GM18508 (cell line): ENCODE data around the gene PGPEP1.

ENCODE experiments used
- ATAC-seq: cut with Tn5 transposase; IDR thresholded peaks from one replicate; pipeline ENCODE4 v1.9.1; 2021; ENCODE audit warnings: moderate number of reproducible peaks; ENCODE audit not compliant: insufficient read depth, unreplicated experiment

PGPEP1 gene

GRCh38 chr19:18340190-18340989, at the start of gene PGPEP1:
Gene PGPEP1, plus strand, starts transcription at chr19:18340598. Its CDS starts 84 bp downstream, at chr19:18340682.
- no peak for ATAC-seq

GRCh38 chr19:18291019-18291524, 49.3 kb upstream of the PGPEP1 start:
- no peak for ATAC-seq

- no peak for ATAC-seq
These were observed 48.6 kb upstream of the PGPEP1 start for GRCh38 chr19:18291590-18292461.

GRCh38 chr19:18292462-18292809, 48.0 kb upstream of the PGPEP1 start:
- ATAC-seq: no peak

- ATAC-seq: no peak
These were observed 47.4 kb upstream of the PGPEP1 start for GRCh38 chr19:18292810-18293641.

GRCh38 chr19:18293642-18294466, 46.5 kb upstream of the PGPEP1 start:
- no peak for ATAC-seq

- no peak for ATAC-seq
These were observed 45.9 kb upstream of the PGPEP1 start for GRCh38 chr19:18294467-18294864.

GRCh38 chr19:18295034-18295451, 45.4 kb upstream of the PGPEP1 start:
- ATAC-seq: no peak

- no peak for ATAC-seq
These were observed 43.1 kb upstream of the PGPEP1 start for GRCh38 chr19:18297308-18297707.

- ATAC-seq: no peak
These were observed 41.8 kb upstream of the PGPEP1 start for GRCh38 chr19:18298601-18299000.

- ATAC-seq: no peak
These were observed 40.7 kb upstream of the PGPEP1 start for GRCh38 chr19:18299654-18300053.

- ATAC-seq: no peak
These were observed 39.3 kb upstream of the PGPEP1 start for GRCh38 chr19:18300930-18301717.

- no peak for ATAC-seq
These were observed 38.7 kb upstream of the PGPEP1 start for GRCh38 chr19:18301718-18302111.

GRCh38 chr19:18304208-18304457, 36.3 kb upstream of the PGPEP1 start:
- ATAC-seq: no peak

GRCh38 chr19:18304458-18305310, 35.7 kb upstream of the PGPEP1 start:
- no peak for ATAC-seq

GRCh38 chr19:18306209-18306887, 34.0 kb upstream of the PGPEP1 start:
- no peak for ATAC-seq

GRCh38 chr19:18306888-18307260, 33.5 kb upstream of the PGPEP1 start:
- no peak for ATAC-seq

GRCh38 chr19:18307271-18307681, 33.1 kb upstream of the PGPEP1 start:
- no peak for ATAC-seq
